Choroid plexus epithelial cell (primary cell): ENCODE measurements around the gene LY6G6D.

Experiments used
- DNase-seq: peaks from one replicate; pipeline ENCODE4 v3.0.0-alpha.2; 2010; ENCODE audit warnings: low read depth
- H3K4me3 ChIP-seq: 2 replicates; pipeline ENCODE4 v1.5.1; 2011; ENCODE audit warnings: low read depth, mild to moderate bottlenecking, control low read depth, low read length, moderate library complexity
- CTCF ChIP-seq: conservative IDR thresholded peaks from 2 replicates; pipeline ENCODE4 v1.5.1; 2011; ENCODE audit warnings: low read depth, mild to moderate bottlenecking, control low read depth, inconsistent platforms, low read length, moderate library complexity

The LY6G6D gene

GRCh38 chr6:31737315-31737990 lies 22.3 kb downstream of the LY6G6D start:
- no peak for TF ChIP-seq CTCF
- peak; percentile 53 for DNase-seq
- peak overlapping the region; percentile 18 for H3K4me3 ChIP-seq

- DNase-seq: peak; percentile 93
- peak overlapping the region; percentile 13 for H3K4me3 ChIP-seq
- TF ChIP-seq CTCF: peak; percentile 40
Measured at GRCh38 chr6:31737991-31738979, 23.1 kb downstream of the LY6G6D start.

GRCh38 chr6:31739639-31740396 lies 24.7 kb downstream of the LY6G6D start, which contains the start of gene MSH5:
Gene MSH5, plus strand, starts transcription at chr6:31740005. Its CDS starts 462 bp downstream, at chr6:31740467.
- H3K4me3 ChIP-seq: peak within 1 kb of the TSS; percentile 93
- DNase-seq: peak; percentile 99
- TF ChIP-seq CTCF: no peak

DNA sequence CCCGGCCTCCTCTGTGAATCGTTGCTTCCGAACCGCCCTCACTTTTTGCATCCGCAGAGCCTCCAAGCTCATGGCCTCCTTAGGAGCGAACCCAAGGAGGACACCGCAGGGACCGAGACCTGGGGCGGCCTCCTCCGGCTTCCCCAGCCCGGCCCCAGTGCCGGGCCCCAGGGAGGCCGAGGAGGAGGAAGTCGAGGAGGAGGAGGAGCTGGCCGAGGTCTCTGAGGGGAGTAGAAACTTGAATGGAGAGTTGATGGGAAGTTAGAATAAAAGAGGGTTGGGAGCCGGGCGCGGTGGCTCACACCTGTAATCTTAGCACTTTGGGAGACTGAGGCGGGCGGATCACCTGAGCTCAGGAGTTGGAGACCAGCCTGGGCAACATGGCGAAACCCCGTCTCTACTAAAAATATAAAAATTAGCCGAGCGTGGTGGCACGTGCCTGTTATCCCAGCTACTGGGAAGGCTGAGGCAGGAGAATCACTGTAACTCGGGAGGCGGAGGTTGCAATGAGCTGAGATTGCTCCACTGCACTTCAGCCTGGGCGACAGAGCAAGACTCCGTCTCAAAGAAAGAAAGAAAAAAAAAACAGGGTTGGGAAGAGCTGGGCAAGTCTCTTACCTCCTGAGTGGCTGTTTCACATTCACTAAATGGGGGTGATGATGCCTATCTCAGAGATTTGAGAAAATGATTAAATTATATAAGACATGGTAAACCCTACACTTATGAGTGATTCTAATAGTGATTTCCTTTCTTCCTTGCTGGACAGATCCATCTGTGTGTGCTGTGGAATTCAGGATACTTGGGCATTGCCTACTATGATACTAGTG lies 25.5 kb downstream of the LY6G6D start:
- no peak for DNase-seq
- no peak for TF ChIP-seq CTCF
- H3K4me3 ChIP-seq: peak overlapping the region; percentile 93

DNA sequence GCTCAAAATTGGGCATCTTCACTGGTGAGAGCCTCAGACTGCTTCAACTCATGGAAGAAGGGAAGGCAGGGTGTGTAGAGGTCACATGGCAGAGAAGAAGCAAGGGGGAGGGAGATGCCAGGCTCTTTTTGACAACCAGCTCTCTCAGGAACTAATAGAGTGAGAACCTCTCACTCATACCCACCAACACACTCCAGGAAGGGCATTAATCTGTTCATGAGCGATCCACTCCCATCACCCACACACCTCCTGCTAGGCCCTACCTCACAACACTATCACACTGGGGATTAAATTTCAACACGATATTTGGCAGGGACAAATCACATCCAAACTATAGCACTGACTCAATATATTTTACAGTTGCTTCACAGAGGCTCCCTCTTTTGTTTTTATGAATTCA lies 26.7 kb downstream of the LY6G6D start:
- H3K4me3 ChIP-seq: no peak overlapping the region
- no peak for TF ChIP-seq CTCF
- DNase-seq: no peak

- no peak for DNase-seq
- H3K4me3 ChIP-seq: no peak overlapping the region
- no peak for TF ChIP-seq CTCF
Measured at GRCh38 chr6:31742894-31743293, 27.7 kb downstream of the LY6G6D start.
